Superior temporal gyrus (tissue), 1 donor: Measurements from ENCODE around the gene LRP5.
"Not testable (repeated sequence)": the region's sequence is repeated elsewhere in the genome, so short reads cannot be mapped to it uniquely, and the experiment has no call there.

Experiments used
- DNase-seq: peaks from one replicate; pipeline ENCODE4 v3.0.0-alpha.2; 2016; ENCODE audit errors: extremely low spot score

Gene LRP5

GRCh38 chr11:68440224-68440623 lies 127.8 kb downstream of the LRP5 start:
- DNase-seq: no peak

- DNase-seq: no peak
Observed at GRCh38 chr11:68441466-68442230, 129.3 kb downstream of the LRP5 start.

- no peak for DNase-seq
Observed at GRCh38 chr11:68442433-68442832, 130.0 kb downstream of the LRP5 start.

GRCh38 chr11:68444566-68444965 lies 132.2 kb downstream of the LRP5 start:
- DNase-seq: no peak

- no peak for DNase-seq
Observed at GRCh38 chr11:68445531-68446035, 133.2 kb downstream of the LRP5 start.

- DNase-seq: no peak
Observed at GRCh38 chr11:68446046-68446725, 133.8 kb downstream of the LRP5 start.

- peak; percentile 82 for DNase-seq
Observed at GRCh38 chr11:68447015-68447801, 134.8 kb downstream of the LRP5 start.

GRCh38 chr11:68447914-68448313 lies 135.5 kb downstream of the LRP5 start:
- DNase-seq: not testable (repeated sequence)

- no peak for DNase-seq
Observed at GRCh38 chr11:68448604-68449011, 136.2 kb downstream of the LRP5 start.

GRCh38 chr11:68449951-68450350 lies 137.6 kb downstream of the LRP5 start:
- no peak for DNase-seq

GRCh38 chr11:68450711-68451110 lies 138.3 kb downstream of the LRP5 start:
- no peak for DNase-seq

GRCh38 chr11:68454767-68455166 lies 142.4 kb downstream of the LRP5 start:
- DNase-seq: no peak

GRCh38 chr11:68455485-68455884 lies 143.1 kb downstream of the LRP5 start:
- no peak for DNase-seq

GRCh38 chr11:68457216-68457897 lies 145.0 kb downstream of the LRP5 start:
- no peak for DNase-seq

- DNase-seq: no peak
Observed at GRCh38 chr11:68457898-68458249, 145.5 kb downstream of the LRP5 start.

- DNase-seq: not testable (repeated sequence)
Observed at GRCh38 chr11:68458340-68458739, 145.9 kb downstream of the LRP5 start.

GRCh38 chr11:68459886-68460740 lies 147.7 kb downstream of the LRP5 start:
- DNase-seq: peak; percentile 98

GRCh38 chr11:68460741-68461574 lies 148.6 kb downstream of the LRP5 start, which contains the start of gene PPP6R3:
Gene PPP6R3, plus strand, starts transcription at chr11:68460752. Its CDS starts 76,913 bp downstream, at chr11:68537665.
- no peak for DNase-seq

GRCh38 chr11:68461575-68461917 lies 149.2 kb downstream of the LRP5 start:
- DNase-seq: no peak

GRCh38 chr11:68463714-68464113 lies 151.3 kb downstream of the LRP5 start:
- DNase-seq: no peak
